AG08395 (cell line): ENCODE measurements around the gene MYMX.

Experiments
- DNase-seq: peaks from one replicate; pipeline ENCODE4 v3.0.0; 2012; ENCODE audit warnings: mixed read lengths, low spot score

MYMX gene

DNA sequence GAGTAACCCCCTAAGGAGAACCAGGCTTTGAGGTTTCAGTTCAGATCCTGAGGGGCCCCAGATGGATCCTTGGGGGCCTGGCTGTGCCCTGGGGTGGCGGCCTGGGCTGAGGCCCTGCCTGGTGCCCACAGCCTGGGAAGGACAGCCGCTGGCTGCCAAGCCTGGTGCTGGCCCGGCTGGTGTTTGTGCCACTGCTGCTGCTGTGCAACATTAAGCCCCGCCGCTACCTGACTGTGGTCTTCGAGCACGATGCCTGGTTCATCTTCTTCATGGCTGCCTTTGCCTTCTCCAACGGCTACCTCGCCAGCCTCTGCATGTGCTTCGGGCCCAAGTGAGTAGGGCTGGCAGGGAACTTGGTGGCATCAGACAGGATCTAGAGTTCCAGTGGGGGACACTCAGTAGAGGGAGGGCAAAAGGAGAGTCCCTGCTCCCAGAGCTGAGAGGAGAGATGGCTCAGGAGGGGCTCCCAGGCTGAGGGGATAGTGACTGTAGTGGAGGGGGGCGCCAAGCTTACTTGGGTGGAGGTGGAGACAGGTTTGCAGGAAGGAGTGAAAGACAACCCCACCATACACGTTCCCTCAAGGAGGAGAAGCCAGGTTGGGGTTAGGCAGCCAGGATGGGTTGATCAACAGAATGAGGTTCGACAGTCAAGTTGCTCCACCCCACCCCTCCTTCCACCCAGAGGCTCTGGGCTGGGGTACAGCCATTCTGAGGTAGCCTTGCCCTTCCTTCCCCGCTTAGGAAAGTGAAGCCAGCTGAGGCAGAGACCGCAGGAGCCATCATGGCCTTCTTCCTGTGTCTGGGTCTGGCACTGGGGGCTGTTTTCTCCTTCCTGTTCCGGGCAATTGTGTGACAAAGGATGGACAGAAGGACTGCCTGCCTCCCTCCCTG, 16.2 kb downstream of the MYMX start:
- DNase-seq = no peak

DNA sequence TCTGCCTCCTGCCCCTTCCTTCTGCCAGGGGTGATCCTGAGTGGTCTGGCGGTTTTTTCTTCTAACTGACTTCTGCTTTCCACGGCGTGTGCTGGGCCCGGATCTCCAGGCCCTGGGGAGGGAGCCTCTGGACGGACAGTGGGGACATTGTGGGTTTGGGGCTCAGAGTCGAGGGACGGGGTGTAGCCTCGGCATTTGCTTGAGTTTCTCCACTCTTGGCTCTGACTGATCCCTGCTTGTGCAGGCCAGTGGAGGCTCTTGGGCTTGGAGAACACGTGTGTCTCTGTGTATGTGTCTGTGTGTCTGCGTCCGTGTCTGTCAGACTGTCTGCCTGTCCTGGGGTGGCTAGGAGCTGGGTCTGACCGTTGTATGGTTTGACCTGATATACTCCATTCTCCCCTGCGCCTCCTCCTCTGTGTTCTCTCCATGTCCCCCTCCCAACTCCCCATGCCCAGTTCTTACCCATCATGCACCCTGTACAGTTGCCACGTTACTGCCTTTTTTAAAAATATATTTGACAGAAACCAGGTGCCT, 16.9 kb downstream of the MYMX start:
- no peak for DNase-seq

DNA sequence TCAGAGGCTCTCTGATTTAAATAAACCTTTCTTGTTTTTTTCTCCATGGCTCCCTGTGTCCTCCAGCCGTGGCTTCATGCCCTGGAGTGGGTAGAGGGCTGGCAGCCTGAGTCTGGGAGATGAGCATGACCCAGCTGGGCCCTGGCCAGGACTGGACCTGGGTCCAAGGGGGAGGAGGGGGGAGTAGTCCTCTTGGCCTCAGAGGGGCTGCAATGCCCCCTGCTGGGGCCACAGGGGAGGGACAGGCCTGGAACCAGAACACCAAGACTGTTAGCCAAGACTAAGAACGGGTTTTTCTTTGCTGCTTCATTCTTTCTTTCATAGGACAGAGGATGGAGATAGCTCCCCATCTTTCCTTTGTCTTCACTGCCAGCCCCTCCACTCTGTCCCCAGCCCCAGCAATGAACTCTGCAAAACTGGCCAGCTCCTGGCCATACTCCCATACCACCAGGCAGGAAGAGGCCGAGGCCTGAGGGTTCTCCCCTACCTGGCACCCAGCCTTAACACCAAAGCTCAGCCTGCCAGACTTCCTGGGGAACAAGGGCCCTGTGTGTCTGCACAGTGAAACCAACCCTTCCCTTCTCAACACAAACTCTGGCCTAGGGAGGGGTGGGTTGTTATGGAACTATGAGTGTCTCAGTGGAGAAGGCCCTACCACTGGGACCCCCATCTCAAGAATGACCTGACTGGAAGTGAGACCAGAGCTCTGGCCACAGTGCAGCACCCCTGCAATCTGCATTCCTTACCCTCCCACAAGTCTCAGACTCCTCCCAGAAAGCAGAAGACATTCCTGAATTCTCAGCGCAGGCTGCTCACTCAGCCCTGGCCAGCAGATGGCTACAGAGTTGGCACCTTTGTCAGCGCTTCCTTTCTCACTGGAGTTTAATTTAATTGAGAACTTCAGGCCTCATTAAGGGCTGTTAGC, 17.6 kb downstream of the MYMX start:
- peak; percentile 82 for DNase-seq

DNA sequence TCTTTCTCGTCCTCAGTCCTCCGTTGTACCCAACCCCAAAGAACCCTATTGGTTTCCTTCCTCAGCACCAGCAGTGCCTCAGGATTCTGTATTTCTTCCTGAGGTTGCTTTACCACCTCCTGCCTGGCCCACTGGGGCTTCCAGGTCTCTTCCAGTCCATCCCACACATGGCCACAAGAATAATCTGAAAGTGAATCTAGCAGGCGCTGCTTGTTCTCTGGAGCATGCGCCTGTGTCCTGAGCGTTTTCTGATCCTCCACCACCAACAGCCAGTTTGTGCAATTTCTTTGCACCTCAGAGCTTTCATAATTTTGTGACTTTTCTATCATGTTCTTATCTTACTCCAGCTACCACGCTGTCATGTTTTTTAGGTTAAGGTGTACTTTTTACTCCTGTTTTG, 18.5 kb downstream of the MYMX start:
- no peak for DNase-seq

DNA sequence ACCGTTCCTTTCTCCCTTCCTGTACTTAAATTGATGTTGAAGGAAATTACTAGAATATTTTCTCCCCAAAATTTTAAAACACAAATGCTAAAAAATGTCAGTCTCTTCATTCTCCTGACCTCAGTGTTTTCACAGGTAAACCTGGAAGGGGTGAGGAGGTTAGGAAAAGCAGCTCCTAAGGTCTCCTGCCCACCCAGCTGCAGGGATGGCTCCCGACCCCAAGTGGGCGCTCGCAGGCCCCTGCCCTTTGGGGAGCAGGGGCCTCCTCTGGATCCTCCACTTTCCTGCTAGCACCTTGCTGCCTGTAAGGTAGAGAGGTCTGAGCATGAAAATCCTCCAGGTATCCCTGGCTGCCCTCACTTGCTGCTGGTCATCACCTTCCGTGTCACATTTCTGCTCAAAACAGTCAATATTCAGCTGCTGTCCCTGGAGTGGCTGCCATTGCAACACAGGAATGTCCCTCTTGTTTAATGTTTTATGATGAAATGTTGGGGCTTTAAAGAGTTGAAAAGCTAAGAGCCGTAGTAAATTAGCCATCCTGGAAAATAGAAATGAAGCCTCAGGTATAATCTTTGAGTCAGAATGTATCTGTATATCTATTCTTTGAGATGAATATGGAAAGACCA, 19.3 kb downstream of the MYMX start:
- DNase-seq = no peak

DNA sequence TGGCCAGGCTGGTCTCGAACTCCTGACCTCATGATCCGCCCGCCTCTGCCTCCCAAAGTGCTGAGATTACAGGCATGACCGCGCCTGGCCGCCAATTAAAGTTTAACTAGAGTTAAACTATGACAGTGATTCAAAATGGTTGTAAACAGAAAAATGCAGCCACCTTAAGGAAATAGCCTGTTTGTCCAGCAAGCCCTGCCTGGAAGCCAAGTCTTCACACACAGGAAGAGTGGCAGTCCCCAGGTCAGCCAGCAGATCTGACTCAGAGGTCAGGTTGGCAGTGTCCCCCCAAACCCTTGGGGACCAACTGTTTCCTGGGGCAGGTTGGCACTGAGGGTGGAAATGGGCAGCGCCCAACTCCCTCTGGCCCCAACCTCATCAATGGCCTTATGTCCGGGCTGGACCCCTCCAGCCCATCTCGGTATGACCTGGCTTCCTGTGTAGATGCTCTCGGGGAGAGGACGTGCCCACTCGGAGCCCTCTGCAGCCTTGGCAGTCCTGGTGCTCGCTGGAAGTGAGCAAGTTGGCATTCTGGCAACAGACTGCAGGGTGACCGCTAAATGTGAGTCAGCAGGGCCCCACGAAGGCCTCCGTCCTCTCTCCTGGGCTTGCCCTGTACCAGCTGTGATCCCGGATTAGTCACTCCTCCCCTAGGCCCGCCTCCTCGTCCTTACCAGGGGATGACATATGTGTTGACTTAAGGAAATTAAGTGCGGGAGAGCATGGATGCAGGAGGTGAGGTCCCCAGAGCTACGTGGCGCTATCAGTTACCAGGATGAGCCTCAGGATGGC, 20.5 kb downstream of the MYMX start:
- DNase-seq = peak; percentile 96

DNA sequence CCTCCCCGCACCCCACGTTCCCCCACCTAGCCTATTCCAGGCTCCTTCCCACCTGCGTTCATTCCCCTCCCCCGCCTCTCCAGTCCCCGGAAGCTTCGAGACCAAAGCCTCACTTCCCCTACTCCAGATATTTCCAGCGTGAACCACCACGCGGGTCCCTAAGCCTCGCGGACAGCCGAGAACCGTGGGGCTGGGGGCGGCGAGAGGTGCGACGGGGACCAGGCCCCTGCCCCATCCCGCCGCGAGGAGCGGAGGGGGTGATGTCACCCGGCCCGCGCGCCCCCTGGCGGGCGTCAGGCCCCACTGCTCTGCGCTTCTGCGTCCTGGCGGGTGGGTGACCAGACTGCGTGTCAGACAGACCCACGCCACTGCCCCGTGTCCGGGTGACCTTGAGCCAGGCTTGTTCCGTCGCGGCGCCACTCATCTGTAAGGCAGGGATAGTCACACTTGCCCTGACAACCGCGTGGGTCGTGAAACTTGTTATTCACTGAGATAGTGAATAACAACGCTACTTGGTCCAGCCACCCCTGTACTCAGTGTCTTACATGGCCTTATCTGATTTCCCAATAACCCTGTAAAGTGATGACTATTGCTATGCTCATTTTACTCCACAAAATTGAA, 21.2 kb downstream of the MYMX start:
- peak; percentile 83 for DNase-seq

DNA sequence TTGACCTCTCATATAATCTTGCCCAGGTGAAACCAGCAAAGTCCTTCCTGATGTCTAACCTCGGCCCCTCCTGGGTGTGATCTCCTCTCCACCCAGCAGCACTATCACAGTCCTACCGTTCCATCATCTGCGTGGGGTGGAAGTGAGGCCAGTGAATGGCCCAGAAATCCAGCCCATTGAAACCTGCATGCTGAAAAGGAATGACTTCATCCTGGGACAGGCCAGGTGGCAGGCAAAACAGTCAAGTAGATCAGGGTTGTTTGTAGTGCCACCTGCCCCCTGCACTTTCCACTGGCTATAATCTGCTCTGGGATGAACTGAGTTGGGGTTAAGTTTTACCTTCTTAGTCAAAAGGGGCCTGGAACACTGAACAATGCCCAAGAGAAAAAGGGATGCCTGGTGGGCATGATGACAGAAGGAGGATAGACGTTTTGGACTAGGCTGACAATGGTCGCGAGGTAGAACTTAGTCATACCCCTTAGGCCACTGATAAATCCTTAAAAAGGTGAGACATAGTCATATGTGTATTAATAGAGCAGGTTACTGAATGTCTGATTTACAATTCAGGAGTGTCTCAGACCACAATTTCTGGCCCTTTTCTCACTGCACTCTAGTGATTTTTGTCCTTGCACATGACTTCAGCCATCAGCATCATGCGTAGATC, 22.1 kb downstream of the MYMX start:
- DNase-seq = no peak

DNA sequence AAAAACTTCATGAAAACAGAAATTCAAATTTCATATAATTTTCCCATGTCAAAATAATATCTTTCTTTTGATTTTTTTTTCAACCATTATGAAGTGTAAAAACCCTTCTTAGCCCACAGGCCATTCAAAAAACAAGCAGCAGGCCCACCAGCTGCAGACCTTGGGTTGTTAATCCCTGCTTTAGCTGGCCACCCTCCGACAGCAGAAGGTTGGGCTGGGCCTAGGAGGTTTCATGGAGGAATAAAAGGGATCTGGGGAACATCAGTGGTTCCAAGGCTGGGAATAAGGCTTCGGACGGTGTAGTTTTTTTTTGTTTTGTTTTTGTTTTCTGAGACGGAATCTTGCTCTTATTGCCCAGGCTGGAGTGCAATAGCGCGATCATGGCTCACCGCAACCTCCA, 26.6 kb downstream of the MYMX start:
- DNase-seq = no peak

DNA sequence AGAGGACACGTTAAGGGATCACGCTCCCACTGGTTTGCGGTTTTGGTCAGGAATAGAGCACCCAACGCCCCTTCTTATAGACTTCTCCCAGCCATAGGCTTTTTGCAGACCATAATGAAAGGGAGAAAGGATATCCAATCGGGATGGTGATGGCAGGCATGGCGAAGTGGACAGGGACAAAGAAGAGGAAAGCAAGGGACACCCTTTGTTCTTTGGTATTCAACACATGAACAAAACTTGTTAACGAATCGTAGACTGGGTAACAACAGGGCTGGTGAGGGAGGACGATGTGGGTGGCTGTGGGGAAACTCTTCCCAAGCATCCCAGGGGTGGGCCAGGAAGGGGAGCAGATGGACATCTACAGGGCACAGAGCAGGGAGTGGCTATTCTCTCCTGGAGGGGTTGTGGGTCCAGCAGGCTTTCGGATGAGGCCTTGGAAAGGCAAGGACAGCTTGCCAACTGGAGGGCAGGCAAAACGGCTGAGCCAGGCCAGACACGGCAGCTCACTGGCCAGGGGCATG, 28.7 kb downstream of the MYMX start:
- no peak for DNase-seq

DNA sequence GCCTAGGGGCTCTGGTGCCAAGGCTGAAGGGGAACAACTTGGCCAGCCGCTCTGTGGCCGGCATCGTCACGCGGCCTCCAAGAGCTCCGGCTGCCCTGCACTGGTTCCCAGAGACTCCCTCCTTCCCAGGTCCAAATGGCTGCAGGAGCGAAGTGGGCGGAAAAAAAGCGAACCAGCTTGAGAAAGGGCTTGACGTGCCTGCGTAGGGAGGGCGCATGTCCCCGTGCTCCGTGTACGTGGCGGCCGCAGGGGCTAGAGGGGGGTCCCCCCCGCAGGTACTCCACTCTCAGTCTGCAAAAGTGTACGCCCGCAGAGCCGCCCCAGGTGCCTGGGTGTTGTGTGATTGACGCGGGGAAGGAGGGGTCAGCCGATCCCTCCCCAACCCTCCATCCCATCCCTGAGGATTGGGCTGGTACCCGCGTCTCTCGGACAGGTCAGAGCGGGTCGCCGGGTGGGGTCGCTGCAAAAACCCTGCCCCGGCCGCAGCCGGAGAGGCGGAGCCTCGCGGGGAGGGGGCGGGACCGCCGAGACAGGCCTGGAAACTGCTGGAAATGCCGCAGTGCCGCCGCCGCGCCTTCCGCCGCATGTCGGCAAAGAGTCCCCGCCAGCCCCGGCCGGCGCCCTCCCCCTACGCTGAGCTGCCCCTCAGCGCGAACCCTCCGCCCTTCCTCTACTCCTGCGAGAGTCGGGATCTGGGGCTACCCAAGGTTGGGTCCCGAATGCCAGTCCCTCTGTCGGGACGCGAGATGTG, 29.4 kb downstream of the MYMX start:
- peak; percentile 74 for DNase-seq

DNA sequence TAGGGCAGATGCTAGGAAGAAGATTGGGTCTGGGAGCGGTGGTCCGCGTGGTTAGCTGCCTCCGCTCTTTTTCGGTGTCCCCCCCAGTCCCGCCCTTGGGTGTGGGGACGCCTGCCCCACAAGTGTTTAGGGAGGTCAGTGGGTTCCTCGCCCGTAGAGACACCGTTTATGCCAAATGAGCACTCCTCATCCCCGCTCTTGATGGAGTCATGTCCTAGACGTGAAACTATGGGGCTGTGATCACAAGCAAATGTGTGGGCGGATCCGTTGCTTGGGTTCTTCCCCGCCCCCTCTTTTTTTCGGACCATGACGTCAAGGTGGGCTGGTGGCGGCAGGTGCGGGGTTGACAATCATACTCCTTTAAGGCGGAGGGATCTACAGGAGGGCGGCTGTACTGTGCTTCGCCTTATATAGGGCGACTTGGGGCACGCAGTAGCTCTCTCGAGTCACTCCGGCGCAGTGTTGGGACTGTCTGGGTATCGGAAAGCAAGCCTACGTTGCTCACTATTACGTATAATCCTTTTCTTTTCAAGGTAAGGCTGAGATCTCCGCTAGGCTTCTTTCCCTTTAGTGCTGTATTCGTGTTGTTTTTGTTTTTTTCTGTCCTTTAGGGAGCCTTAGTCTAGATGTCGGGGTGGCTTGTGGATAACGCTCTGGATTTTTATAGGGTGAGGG, 30.1 kb downstream of the MYMX start, which contains the start of gene HSP90AB1:
Gene HSP90AB1 (plus strand): TSS at position 439 of the 675 bp plus-strand sequence. CDS start 1,529 bp downstream, outside the sequence.
- peak; percentile 95 for DNase-seq

DNA sequence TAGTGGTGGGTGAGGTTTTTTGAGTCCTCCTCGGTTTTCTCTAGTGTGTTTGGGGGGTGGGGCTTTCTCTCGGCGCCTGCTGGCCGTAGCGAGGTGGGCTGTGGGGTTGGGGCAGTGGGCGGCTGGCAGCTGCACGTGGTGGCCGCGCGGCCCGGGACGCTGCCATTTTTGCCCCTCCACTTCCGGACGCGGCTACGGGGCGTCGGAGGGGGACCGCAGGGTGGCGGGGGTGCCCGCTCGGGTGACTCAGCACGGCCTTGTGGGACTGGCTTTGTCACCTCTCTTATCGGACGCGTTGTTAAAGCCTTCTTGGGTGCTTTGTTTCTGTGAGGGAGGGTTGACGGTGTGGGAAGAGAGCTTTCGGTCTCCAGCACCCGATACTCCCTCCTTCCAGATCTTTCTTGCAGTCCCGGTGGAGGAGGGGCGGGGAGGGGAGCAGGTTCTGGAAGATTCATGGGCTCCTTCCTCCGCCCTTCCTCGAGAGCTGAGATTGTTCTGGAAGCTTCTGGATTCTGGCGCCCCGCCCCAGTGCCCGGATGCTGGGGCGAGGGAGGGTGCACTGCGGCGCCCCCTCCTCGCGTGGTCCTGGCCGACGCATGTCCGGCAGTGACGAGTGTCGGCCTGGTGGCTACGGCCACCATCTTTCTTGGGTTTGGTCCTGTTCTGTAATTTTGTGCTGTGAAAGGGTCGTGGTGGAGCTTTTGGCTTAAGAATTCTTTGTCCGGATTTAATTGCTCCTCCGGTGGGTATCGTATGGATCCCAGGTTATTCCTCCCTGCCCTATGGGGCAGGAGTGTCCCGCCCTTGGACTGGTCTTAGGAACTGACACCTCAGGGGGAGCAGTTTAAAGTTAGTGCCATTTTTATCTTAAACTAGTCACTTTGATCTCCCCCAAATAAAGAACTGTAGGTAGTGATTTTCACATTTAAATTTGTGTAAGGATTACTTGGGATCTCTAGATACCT, 30.9 kb downstream of the MYMX start:
- peak; percentile 53 for DNase-seq

DNA sequence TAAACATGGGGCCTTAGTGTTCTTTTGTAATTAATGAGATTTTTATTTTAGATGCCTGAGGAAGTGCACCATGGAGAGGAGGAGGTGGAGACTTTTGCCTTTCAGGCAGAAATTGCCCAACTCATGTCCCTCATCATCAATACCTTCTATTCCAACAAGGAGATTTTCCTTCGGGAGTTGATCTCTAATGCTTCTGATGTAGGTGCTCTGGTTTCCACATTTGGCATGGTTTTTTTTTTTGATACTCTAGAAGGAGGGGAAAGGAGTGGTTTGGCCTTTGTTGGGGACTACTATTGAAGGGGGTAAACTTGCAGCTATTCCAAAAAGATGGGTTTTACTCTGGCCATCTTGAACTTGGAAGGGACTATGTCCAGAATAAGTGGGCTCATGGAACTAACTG, 31.9 kb downstream of the MYMX start:
- no peak for DNase-seq

DNA sequence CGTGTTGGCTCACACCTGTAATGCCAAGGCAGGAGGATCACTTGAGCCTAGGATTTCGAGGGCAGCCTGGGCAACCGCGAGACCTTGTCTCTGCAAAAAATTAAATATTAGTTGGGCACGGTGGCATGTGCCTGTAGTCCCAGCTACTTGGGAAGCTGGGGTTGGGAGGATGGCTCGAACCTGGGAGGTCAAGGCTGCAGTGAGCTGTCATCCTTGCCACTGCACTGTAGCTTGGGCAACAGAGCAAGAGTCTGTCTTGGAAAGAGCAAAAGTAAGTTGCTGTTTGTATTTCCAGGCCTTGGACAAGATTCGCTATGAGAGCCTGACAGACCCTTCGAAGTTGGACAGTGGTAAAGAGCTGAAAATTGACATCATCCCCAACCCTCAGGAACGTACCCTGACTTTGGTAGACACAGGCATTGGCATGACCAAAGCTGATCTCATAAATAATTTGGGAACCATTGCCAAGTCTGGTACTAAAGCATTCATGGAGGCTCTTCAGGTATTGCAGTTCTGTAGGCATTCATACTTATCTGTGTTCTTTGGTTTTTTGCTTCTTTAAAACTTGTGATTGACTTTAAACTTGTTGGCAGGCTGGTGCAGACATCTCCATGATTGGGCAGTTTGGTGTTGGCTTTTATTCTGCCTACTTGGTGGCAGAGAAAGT, 32.5 kb downstream of the MYMX start:
- no peak for DNase-seq

DNA sequence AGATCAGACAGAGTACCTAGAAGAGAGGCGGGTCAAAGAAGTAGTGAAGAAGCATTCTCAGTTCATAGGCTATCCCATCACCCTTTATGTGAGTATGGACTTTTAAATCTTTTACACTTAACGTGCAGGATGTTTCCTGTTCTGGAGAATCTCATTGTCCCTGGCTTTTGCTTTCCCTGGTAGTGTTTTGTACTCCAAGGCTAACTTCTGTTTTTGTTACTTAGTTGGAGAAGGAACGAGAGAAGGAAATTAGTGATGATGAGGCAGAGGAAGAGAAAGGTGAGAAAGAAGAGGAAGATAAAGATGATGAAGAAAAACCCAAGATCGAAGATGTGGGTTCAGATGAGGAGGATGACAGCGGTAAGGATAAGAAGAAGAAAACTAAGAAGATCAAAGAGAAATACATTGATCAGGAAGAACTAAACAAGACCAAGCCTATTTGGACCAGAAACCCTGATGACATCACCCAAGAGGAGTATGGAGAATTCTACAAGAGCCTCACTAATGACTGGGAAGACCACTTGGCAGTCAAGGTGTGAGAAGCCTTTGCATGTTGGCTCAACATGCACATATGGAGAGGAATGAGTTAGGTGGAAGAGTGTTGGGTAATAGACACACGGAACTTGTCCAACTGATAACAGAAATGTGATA, 33.5 kb downstream of the MYMX start:
- no peak for DNase-seq
